Activated naive CD4-positive, alpha-beta T cell treated with anti-CD3 and anti-CD28 coated beads, Interleukin-2, amount 10 ng/mL, durations not matched to agents 7 days and 5 days (primary cell): ENCODE data around the gene SYT11.
A peak's percentile ranks its signal among the peaks of the same experiment; 100 is the strongest.
"Not testable (repeated sequence)": the region's sequence is repeated elsewhere in the genome, so short reads cannot be mapped to it uniquely, and the experiment has no call there.

Source experiments
- CTCF ChIA-PET: fragments of 350-600 bp; sonication (Branson Sonifier 250); formaldehyde crosslinking; loops from one replicate; lab custom pipeline; 2021; ENCODE audit warnings: antibody characterized with exemption; lab: Charles Lee
- DNase-seq: peaks from one replicate; pipeline ENCODE4 v3.0.0-alpha.2; 2020
- H3K27ac Mint-ChIP-seq: one replicate; pipeline ENCODE4 v1.8.0; 2021; ENCODE audit warnings: mild to moderate bottlenecking, moderate library complexity, mixed read lengths
- H3K27me3 Mint-ChIP-seq: one replicate; pipeline ENCODE4 v1.8.0; 2021; ENCODE audit warnings: mild to moderate bottlenecking, mixed read lengths
- H3K36me3 Mint-ChIP-seq: one replicate; pipeline ENCODE4 v1.8.0; 2021; ENCODE audit warnings: mixed read lengths
- H3K4me1 Mint-ChIP-seq: one replicate; pipeline ENCODE4 v1.8.0; 2021; ENCODE audit warnings: mixed read lengths
- H3K4me3 Mint-ChIP-seq: one replicate; pipeline ENCODE4 v1.8.0; 2021; ENCODE audit warnings: mild to moderate bottlenecking, moderate library complexity, mixed read lengths
- H3K9me3 Mint-ChIP-seq: one replicate; pipeline ENCODE4 v1.8.0; 2021; ENCODE audit warnings: mixed read lengths

The SYT11 gene

GRCh38 chr1:155880251-155880650, 20.9 kb downstream of the SYT11 start:
- H3K9me3 Mint-ChIP-seq = no peaks in the 10 kb centered on the region
- no peaks in the 10 kb centered on the region for H3K4me1 Mint-ChIP-seq
- CTCF ChIA-PET = no interaction called here
- no peak overlapping the region for H3K4me3 Mint-ChIP-seq
- no peak overlapping the region for H3K27ac Mint-ChIP-seq
- DNase-seq = no peak
- H3K27me3 Mint-ChIP-seq = peaks cover 6% of the 10 kb centered on the region
- H3K36me3 Mint-ChIP-seq = peaks cover 3% of the 10 kb centered on the region

- no peak for DNase-seq
- Mint-ChIP-seq H3K4me1 (no peaks in the 10 kb centered on the region), H3K27ac (no peak overlapping the region), H3K36me3 (peaks cover 3% of the 10 kb centered on the region), H3K9me3 (no peaks in the 10 kb centered on the region), H3K4me3 (no peak overlapping the region), H3K27me3 (peaks cover 6% of the 10 kb centered on the region)
- CTCF ChIA-PET = no interaction called here
Measured at GRCh38 chr1:155880950-155881349, 21.6 kb downstream of the SYT11 start.

- Mint-ChIP-seq H3K9me3 (no peaks in the 10 kb centered on the region), H3K4me1 (no peaks in the 10 kb centered on the region), H3K27me3 (peaks cover 6% of the 10 kb centered on the region), H3K4me3 (no peak overlapping the region), H3K36me3 (peaks cover 3% of the 10 kb centered on the region), H3K27ac (no peak overlapping the region)
- no peak for DNase-seq
- CTCF ChIA-PET = no interaction called here
Measured at GRCh38 chr1:155882235-155882634, 22.9 kb downstream of the SYT11 start.

- Mint-ChIP-seq H3K4me1 (no peaks in the 10 kb centered on the region), H3K27ac (no peak overlapping the region), H3K4me3 (no peak overlapping the region), H3K27me3 (peaks cover 6% of the 10 kb centered on the region), H3K36me3 (peaks cover 3% of the 10 kb centered on the region), H3K9me3 (no peaks in the 10 kb centered on the region)
- CTCF ChIA-PET = no interaction called here
- DNase-seq = no peak
Measured at GRCh38 chr1:155882766-155883165, 23.4 kb downstream of the SYT11 start.

- Mint-ChIP-seq H3K9me3 (no peaks in the 10 kb centered on the region), H3K27ac (no peak overlapping the region), H3K36me3 (peaks cover 5% of the 10 kb centered on the region), H3K4me3 (no peak overlapping the region), H3K4me1 (no peaks in the 10 kb centered on the region), H3K27me3 (peaks cover 6% of the 10 kb centered on the region)
- no peak for DNase-seq
- CTCF ChIA-PET = no interaction called here
Measured at GRCh38 chr1:155884031-155884960, 24.9 kb downstream of the SYT11 start.

- CTCF ChIA-PET = no interaction called here
- Mint-ChIP-seq H3K36me3 (peaks cover 5% of the 10 kb centered on the region), H3K4me3 (no peak overlapping the region), H3K4me1 (no peaks in the 10 kb centered on the region), H3K27me3 (peaks cover 7% of the 10 kb centered on the region), H3K9me3 (no peaks in the 10 kb centered on the region), H3K27ac (no peak overlapping the region)
- DNase-seq = no peak
Measured at GRCh38 chr1:155884982-155885381, 25.6 kb downstream of the SYT11 start.

GRCh38 chr1:155888481-155888880, 29.1 kb downstream of the SYT11 start:
- H3K4me3 Mint-ChIP-seq = no peak overlapping the region
- H3K36me3 Mint-ChIP-seq = peaks cover 2% of the 10 kb centered on the region
- H3K4me1 Mint-ChIP-seq = peaks cover 10% of the 10 kb centered on the region
- H3K27ac Mint-ChIP-seq = peak overlapping the region; percentile 19
- CTCF ChIA-PET = no interaction called here
- H3K9me3 Mint-ChIP-seq = no peaks in the 10 kb centered on the region
- no peak for DNase-seq
- peaks cover 11% of the 10 kb centered on the region for H3K27me3 Mint-ChIP-seq

GRCh38 chr1:155889566-155889965, 30.2 kb downstream of the SYT11 start:
- DNase-seq = no peak
- H3K36me3 Mint-ChIP-seq = peaks cover 2% of the 10 kb centered on the region
- H3K9me3 Mint-ChIP-seq = no peaks in the 10 kb centered on the region
- H3K4me3 Mint-ChIP-seq = no peak overlapping the region
- H3K4me1 Mint-ChIP-seq = peaks cover 17% of the 10 kb centered on the region
- CTCF ChIA-PET = no interaction called here
- H3K27me3 Mint-ChIP-seq = peaks cover 5% of the 10 kb centered on the region
- H3K27ac Mint-ChIP-seq = no peak overlapping the region

- Mint-ChIP-seq H3K4me3 (no peak overlapping the region), H3K27ac (no peak overlapping the region), H3K27me3 (peaks cover 5% of the 10 kb centered on the region), H3K36me3 (peaks cover 2% of the 10 kb centered on the region), H3K9me3 (no peaks in the 10 kb centered on the region), H3K4me1 (peaks cover 17% of the 10 kb centered on the region)
- CTCF ChIA-PET = no interaction called here
- no peak for DNase-seq
Measured at GRCh38 chr1:155890251-155890650, 30.9 kb downstream of the SYT11 start.

- Mint-ChIP-seq H3K9me3 (no peaks in the 10 kb centered on the region), H3K4me3 (no peak overlapping the region), H3K27ac (peak overlapping the region; percentile 82), H3K36me3 (peaks cover 11% of the 10 kb centered on the region), H3K27me3 (peaks cover 5% of the 10 kb centered on the region), H3K4me1 (peaks cover 20% of the 10 kb centered on the region)
- no peak for DNase-seq
- CTCF ChIA-PET = interaction anchor here (1.0 kb wide), 1 partner anchor 642 kb away, joined by 4 read pairs; no protein-coding TSS in a partner anchor
Measured at GRCh38 chr1:155892796-155893195, 33.4 kb downstream of the SYT11 start.

GRCh38 chr1:155893389-155894142, 34.2 kb downstream of the SYT11 start:
- Mint-ChIP-seq H3K27me3 (peaks cover 5% of the 10 kb centered on the region), H3K4me1 (peaks cover 21% of the 10 kb centered on the region), H3K27ac (peak overlapping the region; percentile 82), H3K4me3 (no peak overlapping the region), H3K9me3 (no peaks in the 10 kb centered on the region), H3K36me3 (peaks cover 14% of the 10 kb centered on the region)
- CTCF ChIA-PET = interaction anchor here (1.0 to 1.4 kb wide), 3 partner anchors 22 to 96 kb away, joined by 3 to 5 read pairs (median 3); partner anchors contain the start of gene GON4L
- DNase-seq = peak; percentile 51

GRCh38 chr1:155895617-155896016, 36.2 kb downstream of the SYT11 start:
- H3K27me3 Mint-ChIP-seq, H3K27ac Mint-ChIP-seq, H3K9me3 Mint-ChIP-seq, H3K4me3 Mint-ChIP-seq, CTCF ChIA-PET, DNase-seq: not testable (repeated sequence)
- Mint-ChIP-seq H3K4me1 (peaks cover 21% of the 10 kb centered on the region), H3K36me3 (peaks cover 32% of the 10 kb centered on the region)

- CTCF ChIA-PET, H3K4me3 Mint-ChIP-seq, H3K9me3 Mint-ChIP-seq, DNase-seq, H3K27ac Mint-ChIP-seq, H3K27me3 Mint-ChIP-seq: not testable (repeated sequence)
- Mint-ChIP-seq H3K4me1 (peaks cover 21% of the 10 kb centered on the region), H3K36me3 (peaks cover 36% of the 10 kb centered on the region)
Measured at GRCh38 chr1:155896476-155896875, 37.1 kb downstream of the SYT11 start.

GRCh38 chr1:155897746-155898145, 38.4 kb downstream of the SYT11 start:
- Mint-ChIP-seq H3K27ac (no peak overlapping the region), H3K9me3 (no peaks in the 10 kb centered on the region), H3K36me3 (peaks cover 39% of the 10 kb centered on the region), H3K27me3 (no peaks in the 10 kb centered on the region), H3K4me1 (peaks cover 18% of the 10 kb centered on the region), H3K4me3 (no peak overlapping the region)
- CTCF ChIA-PET = interaction anchor here (1.3 kb wide), 1 partner anchor 169 kb away, joined by 3 read pairs; no protein-coding TSS in a partner anchor
- DNase-seq = no peak
